ENCODE data around the gene KCNK4. TPM values are rescaled to one million over a fixed set of nuclear protein-coding genes. Genes with fewer than 3 reads are reported as not detected.

The KCNK4 gene
- total and polyA plus RNA-seq, 2 of the 13 experiments (the other 11 are each of a cell fraction or from before 2014, with no cell fraction given), result not detected

DNA sequence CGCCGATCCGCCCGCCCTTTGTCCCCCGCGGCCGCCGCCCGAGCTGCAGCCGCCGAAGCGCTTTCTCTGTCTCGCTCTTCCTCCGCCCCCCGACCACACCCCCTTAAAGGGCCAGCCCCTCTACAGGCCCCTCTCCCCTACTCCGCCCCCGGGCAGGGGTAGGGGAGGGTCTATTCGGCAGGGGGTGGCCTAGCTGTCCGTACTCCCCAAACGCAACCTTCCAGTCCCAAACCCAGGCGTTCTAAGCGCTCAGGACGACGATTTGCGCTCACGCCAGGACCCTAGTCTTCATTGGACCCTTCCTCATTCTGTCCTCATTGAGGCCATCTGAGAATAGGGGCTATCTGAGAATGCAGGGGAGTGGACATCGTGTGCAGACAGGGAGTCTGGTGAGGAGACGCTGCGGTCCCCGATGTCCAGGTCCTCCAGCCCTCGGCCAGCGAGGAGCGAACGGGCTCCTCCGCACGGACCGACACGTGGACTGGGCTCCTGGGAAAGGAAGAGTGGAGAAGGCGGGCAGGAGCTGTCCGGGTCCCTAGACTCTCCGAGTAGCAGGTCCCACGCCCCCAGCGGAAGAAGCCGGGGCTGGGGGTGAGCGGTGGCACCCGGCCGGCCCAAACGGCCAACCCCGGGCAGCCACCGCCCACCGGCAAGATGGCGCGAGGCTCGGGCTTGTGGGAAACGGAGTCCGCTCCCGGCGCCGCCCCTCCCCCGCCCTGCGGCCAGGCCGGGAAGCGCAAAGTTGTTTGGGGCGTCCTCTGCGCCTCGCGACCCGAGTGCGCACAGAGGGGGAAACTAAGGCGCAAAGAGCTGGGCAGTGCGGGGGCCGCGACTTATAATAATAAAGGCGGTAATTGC, 44.0 kb upstream of the KCNK4 start, which contains the start of gene PPP1R14B (continued):
- TF ChIP-seq ZNF619 (CRISPR knock-in tag; IDR thresholded peaks at IDR 0.05), result 0 out of 2 replicates have a peak, but pooled peaks have one; percentile 59
- TF ChIP-seq ELF3 (CRISPR knock-in tag; IDR thresholded peaks at IDR 0.05), result no peak; the same call in 1 of the 2 replicates
- no peak for TF ChIP-seq ZNF773 (CRISPR knock-in tag; IDR thresholded peaks at IDR 0.05; ENCODE audit: borderline replicate concordance)
- no peak for TF ChIP-seq CEBPB (IDR thresholded peaks at IDR 0.05; ENCODE audit: borderline replicate concordance, low read depth, low read length)
- TF ChIP-seq, protein P1, sequence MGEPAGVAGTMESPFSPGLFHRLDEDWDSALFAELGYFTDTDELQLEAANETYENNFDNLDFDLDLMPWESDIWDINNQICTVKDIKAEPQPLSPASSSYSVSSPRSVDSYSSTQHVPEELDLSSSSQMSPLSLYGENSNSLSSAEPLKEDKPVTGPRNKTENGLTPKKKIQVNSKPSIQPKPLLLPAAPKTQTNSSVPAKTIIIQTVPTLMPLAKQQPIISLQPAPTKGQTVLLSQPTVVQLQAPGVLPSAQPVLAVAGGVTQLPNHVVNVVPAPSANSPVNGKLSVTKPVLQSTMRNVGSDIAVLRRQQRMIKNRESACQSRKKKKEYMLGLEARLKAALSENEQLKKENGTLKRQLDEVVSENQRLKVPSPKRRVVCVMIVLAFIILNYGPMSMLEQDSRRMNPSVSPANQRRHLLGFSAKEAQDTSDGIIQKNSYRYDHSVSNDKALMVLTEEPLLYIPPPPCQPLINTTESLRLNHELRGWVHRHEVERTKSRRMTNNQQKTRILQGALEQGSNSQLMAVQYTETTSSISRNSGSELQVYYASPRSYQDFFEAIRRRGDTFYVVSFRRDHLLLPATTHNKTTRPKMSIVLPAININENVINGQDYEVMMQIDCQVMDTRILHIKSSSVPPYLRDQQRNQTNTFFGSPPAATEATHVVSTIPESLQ (CRISPR knock-in tag; conservative IDR thresholded peaks at IDR 0.05), result 0 out of 2 replicates have a peak, but pooled peaks have one; percentile 65
- peak; percentile 72 for TF ChIP-seq ASH2L (IDR thresholded peaks at IDR 0.05; ENCODE audit: insufficient read length, low read depth, low read length)
- peak; percentile 39; the same call in 1 of the 2 replicates for TF ChIP-seq ZNF616 (CRISPR knock-in tag; IDR thresholded peaks at IDR 0.05; ENCODE audit: low read depth)
- TF ChIP-seq POGK (CRISPR knock-in tag; conservative IDR thresholded peaks at IDR 0.05), result peak; percentile 86
- peak; percentile 6 for TF ChIP-seq TBL1XR1 (IDR thresholded peaks at IDR 0.05; ENCODE audit: borderline replicate concordance, low read length, partially characterized antibody)
- TF ChIP-seq, protein P2, sequence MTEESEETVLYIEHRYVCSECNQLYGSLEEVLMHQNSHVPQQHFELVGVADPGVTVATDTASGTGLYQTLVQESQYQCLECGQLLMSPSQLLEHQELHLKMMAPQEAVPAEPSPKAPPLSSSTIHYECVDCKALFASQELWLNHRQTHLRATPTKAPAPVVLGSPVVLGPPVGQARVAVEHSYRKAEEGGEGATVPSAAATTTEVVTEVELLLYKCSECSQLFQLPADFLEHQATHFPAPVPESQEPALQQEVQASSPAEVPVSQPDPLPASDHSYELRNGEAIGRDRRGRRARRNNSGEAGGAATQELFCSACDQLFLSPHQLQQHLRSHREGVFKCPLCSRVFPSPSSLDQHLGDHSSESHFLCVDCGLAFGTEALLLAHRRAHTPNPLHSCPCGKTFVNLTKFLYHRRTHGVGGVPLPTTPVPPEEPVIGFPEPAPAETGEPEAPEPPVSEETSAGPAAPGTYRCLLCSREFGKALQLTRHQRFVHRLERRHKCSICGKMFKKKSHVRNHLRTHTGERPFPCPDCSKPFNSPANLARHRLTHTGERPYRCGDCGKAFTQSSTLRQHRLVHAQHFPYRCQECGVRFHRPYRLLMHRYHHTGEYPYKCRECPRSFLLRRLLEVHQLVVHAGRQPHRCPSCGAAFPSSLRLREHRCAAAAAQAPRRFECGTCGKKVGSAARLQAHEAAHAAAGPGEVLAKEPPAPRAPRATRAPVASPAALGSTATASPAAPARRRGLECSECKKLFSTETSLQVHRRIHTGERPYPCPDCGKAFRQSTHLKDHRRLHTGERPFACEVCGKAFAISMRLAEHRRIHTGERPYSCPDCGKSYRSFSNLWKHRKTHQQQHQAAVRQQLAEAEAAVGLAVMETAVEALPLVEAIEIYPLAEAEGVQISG (CRISPR knock-in tag; IDR thresholded peaks at IDR 0.05), result peak; percentile 92
- TF ChIP-seq SALL1 (CRISPR knock-in tag; IDR thresholded peaks at IDR 0.05), result peak; percentile 62
- TF ChIP-seq HNRNPLL (IDR thresholded peaks at IDR 0.05; ENCODE audit: low read depth, low read length, poor library complexity, severe bottlenecking), result peak; percentile 84
- peak; percentile 66 for TF ChIP-seq CHD2 (IDR thresholded peaks at IDR 0.05; ENCODE audit: low read depth, low read length)
- TF ChIP-seq, protein P3, sequence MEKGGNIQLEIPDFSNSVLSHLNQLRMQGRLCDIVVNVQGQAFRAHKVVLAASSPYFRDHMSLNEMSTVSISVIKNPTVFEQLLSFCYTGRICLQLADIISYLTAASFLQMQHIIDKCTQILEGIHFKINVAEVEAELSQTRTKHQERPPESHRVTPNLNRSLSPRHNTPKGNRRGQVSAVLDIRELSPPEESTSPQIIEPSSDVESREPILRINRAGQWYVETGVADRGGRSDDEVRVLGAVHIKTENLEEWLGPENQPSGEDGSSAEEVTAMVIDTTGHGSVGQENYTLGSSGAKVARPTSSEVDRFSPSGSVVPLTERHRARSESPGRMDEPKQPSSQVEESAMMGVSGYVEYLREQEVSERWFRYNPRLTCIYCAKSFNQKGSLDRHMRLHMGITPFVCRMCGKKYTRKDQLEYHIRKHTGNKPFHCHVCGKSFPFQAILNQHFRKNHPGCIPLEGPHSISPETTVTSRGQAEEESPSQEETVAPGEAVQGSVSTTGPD (CRISPR knock-in tag; IDR thresholded peaks at IDR 0.05), result no peak
- peak; percentile 63; the same call in 1 of the 2 replicates for TF ChIP-seq SNAPC2 (CRISPR knock-in tag; IDR thresholded peaks at IDR 0.05)
- TF ChIP-seq, protein P4, sequence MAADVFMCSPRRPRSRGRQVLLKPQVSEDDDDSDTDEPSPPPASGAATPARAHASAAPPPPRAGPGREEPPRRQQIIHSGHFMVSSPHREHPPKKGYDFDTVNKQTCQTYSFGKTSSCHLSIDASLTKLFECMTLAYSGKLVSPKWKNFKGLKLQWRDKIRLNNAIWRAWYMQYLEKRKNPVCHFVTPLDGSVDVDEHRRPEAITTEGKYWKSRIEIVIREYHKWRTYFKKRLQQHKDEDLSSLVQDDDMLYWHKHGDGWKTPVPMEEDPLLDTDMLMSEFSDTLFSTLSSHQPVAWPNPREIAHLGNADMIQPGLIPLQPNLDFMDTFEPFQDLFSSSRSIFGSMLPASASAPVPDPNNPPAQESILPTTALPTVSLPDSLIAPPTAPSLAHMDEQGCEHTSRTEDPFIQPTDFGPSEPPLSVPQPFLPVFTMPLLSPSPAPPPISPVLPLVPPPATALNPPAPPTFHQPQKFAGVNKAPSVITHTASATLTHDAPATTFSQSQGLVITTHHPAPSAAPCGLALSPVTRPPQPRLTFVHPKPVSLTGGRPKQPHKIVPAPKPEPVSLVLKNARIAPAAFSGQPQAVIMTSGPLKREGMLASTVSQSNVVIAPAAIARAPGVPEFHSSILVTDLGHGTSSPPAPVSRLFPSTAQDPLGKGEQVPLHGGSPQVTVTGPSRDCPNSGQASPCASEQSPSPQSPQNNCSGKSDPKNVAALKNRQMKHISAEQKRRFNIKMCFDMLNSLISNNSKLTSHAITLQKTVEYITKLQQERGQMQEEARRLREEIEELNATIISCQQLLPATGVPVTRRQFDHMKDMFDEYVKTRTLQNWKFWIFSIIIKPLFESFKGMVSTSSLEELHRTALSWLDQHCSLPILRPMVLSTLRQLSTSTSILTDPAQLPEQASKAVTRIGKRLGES (CRISPR knock-in tag; IDR thresholded peaks at IDR 0.05; ENCODE audit: borderline replicate concordance), result no peak

Data from HepG2 (cell line).